ENCODE results near the gene ERLIN1.

DNA sequence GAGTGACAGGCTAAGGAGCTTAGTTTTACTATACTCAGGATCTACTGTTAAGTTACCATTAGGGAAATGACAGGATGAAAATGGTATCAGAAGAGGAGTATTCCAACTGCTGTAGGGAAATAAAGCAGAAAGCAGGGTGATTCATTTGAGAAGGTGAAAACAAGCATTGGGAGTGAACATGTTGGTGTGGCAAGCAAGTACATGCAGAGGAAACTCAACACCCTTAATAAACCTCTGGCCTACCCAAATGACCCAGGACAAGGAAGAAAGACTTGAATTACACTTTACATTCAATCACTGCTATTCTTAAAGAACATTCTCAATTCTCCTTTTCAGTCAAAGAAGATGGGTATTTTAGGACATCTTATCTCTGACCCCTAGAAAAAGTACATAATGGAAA lies 28.7 kb downstream of the ERLIN1 start:
- TF ChIP-seq, protein P1, sequence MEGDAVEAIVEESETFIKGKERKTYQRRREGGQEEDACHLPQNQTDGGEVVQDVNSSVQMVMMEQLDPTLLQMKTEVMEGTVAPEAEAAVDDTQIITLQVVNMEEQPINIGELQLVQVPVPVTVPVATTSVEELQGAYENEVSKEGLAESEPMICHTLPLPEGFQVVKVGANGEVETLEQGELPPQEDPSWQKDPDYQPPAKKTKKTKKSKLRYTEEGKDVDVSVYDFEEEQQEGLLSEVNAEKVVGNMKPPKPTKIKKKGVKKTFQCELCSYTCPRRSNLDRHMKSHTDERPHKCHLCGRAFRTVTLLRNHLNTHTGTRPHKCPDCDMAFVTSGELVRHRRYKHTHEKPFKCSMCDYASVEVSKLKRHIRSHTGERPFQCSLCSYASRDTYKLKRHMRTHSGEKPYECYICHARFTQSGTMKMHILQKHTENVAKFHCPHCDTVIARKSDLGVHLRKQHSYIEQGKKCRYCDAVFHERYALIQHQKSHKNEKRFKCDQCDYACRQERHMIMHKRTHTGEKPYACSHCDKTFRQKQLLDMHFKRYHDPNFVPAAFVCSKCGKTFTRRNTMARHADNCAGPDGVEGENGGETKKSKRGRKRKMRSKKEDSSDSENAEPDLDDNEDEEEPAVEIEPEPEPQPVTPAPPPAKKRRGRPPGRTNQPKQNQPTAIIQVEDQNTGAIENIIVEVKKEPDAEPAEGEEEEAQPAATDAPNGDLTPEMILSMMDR (optimal IDR thresholded peaks at IDR 0.05 in 1 of 3, IDR thresholded peaks at IDR 0.05 in 1 of 3, conservative IDR thresholded peaks at IDR 0.05 in 1 of 3; ENCODE audit: extremely low read depth in 1 of 3, insufficient read depth in 2 of 3, low read length in 3 of 3), result no peak
- no peak for TF ChIP-seq EZH2 (IDR thresholded peaks at IDR 0.05; ENCODE audit: low read length)

Measured in keratinocyte (primary cell).